ENCODE data around the gene TIAM2. TPM values are rescaled to one million over a fixed set of nuclear protein-coding genes. Genes with fewer than 3 reads are reported as not detected.

TIAM2 gene
- total RNA-seq, 3 donors from 2014 or later (not counting 1 experiment from before 2014, with no cell fraction given): 6.5 to 11.1 (median 8.7) TPM

GRCh38 chr6:155212616-155213380 is 217.7 kb downstream of the TIAM2 start:
- no peak overlapping the region for H3K27ac Mint-ChIP-seq
- no peak for DNase-seq

GRCh38 chr6:155213611-155214372 is 218.7 kb downstream of the TIAM2 start:
- Histone ChIP-seq H3K27me3 (ENCODE audit: control insufficient read depth, insufficient read depth, low read length) (no peaks in the 10 kb centered on the region), H3K27ac (ENCODE audit: low read length) (no peak overlapping the region), H3K36me3 (ENCODE audit: control insufficient read depth, insufficient read depth, low read length) (no peaks in the 10 kb centered on the region), H3K9me3 (ENCODE audit: control insufficient read depth, insufficient read depth, low read length) (no peaks in the 10 kb centered on the region), H3K4me1 (ENCODE audit: control insufficient read depth, insufficient read depth, low read length) (no peaks in the 10 kb centered on the region), H3K4me3 (ENCODE audit: low read length) (no peak overlapping the region)
- no peak overlapping the region for H3K27ac Mint-ChIP-seq
- WGBS (ENCODE audit: insufficient coverage): 90% methylated on average over 23 of the region's 23 CpGs
- no peaks in the 10 kb centered on the region for H3K4me1 Mint-ChIP-seq
- ATAC-seq: peak in 1 of 3 donors; percentile 21
- H3K36me3 Mint-ChIP-seq: no peaks in the 10 kb centered on the region
- no peaks in the 10 kb centered on the region for H3K9me3 Mint-ChIP-seq
- H3K27me3 Mint-ChIP-seq (ENCODE audit: low read depth in 2 of 2): peaks cover 3 to 17% of the 10 kb centered on the region in 2 donors
- TF ChIP-seq, protein P1, sequence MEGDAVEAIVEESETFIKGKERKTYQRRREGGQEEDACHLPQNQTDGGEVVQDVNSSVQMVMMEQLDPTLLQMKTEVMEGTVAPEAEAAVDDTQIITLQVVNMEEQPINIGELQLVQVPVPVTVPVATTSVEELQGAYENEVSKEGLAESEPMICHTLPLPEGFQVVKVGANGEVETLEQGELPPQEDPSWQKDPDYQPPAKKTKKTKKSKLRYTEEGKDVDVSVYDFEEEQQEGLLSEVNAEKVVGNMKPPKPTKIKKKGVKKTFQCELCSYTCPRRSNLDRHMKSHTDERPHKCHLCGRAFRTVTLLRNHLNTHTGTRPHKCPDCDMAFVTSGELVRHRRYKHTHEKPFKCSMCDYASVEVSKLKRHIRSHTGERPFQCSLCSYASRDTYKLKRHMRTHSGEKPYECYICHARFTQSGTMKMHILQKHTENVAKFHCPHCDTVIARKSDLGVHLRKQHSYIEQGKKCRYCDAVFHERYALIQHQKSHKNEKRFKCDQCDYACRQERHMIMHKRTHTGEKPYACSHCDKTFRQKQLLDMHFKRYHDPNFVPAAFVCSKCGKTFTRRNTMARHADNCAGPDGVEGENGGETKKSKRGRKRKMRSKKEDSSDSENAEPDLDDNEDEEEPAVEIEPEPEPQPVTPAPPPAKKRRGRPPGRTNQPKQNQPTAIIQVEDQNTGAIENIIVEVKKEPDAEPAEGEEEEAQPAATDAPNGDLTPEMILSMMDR (IDR thresholded peaks at IDR 0.05): no peak
- intact Hi-C loops (cut with micrococcal nuclease): no loop called here
- H3K4me3 Mint-ChIP-seq: no peak overlapping the region
- no peak for DNase-seq

More at GRCh38 chr6:155212616-155213380, 217.7 kb downstream of the TIAM2 start:
- H3K36me3 ChIP-seq (ENCODE audit: control insufficient read depth, insufficient read depth, low read length): no peaks in the 10 kb centered on the region
- H3K9me3 Mint-ChIP-seq: no peaks in the 10 kb centered on the region
- intact Hi-C loops (cut with micrococcal nuclease): no loop called here
- no peaks in the 10 kb centered on the region for H3K9me3 ChIP-seq (ENCODE audit: control insufficient read depth, insufficient read depth, low read length)
- TF ChIP-seq, protein P1 (IDR thresholded peaks at IDR 0.05): no peak
- no peaks in the 10 kb centered on the region for H3K36me3 Mint-ChIP-seq
- no peak overlapping the region for H3K4me3 Mint-ChIP-seq
- H3K27me3 ChIP-seq (ENCODE audit: control insufficient read depth, insufficient read depth, low read length): no peaks in the 10 kb centered on the region
- H3K27ac ChIP-seq (ENCODE audit: low read length): no peak overlapping the region
- H3K4me3 ChIP-seq (ENCODE audit: low read length): no peak overlapping the region
- no peak for ATAC-seq
- H3K27me3 Mint-ChIP-seq (ENCODE audit: low read depth in 2 of 2): peaks cover 3 to 17% of the 10 kb centered on the region in 2 donors
- no peaks in the 10 kb centered on the region for H3K4me1 Mint-ChIP-seq
- 95% methylated on average over 16 of the region's 16 CpGs for WGBS (ENCODE audit: insufficient coverage)
- no peaks in the 10 kb centered on the region for H3K4me1 ChIP-seq (ENCODE audit: control insufficient read depth, insufficient read depth, low read length)

- DNase-seq (no peak), ATAC-seq (no peak)
- H3K36me3 ChIP-seq (ENCODE audit: control insufficient read depth, insufficient read depth, low read length): no peaks in the 10 kb centered on the region
- 91% methylated on average over 4 of the region's 4 CpGs for WGBS (ENCODE audit: insufficient coverage)
- TF ChIP-seq, protein P1 (IDR thresholded peaks at IDR 0.05): no peak
- no peaks in the 10 kb centered on the region for H3K9me3 ChIP-seq (ENCODE audit: control insufficient read depth, insufficient read depth, low read length)
- Mint-ChIP-seq H3K9me3 (no peaks in the 10 kb centered on the region), H3K27me3 (ENCODE audit: low read depth in 2 of 2) (peaks cover 6 to 17% of the 10 kb centered on the region in 2 donors), H3K4me3 (no peak overlapping the region), H3K27ac (no peak overlapping the region), H3K4me1 (no peaks in the 10 kb centered on the region), H3K36me3 (no peaks in the 10 kb centered on the region)
- no peak overlapping the region for H3K27ac ChIP-seq (ENCODE audit: low read length)
- intact Hi-C loops (cut with micrococcal nuclease): no loop called here
- no peaks in the 10 kb centered on the region for H3K27me3 ChIP-seq (ENCODE audit: control insufficient read depth, insufficient read depth, low read length)
- H3K4me3 ChIP-seq (ENCODE audit: low read length): no peak overlapping the region
- no peaks in the 10 kb centered on the region for H3K4me1 ChIP-seq (ENCODE audit: control insufficient read depth, insufficient read depth, low read length)
Observed at GRCh38 chr6:155215906-155216305, 220.8 kb downstream of the TIAM2 start.
